HL-60 (cell line): ENCODE results near the gene UBXN10.

ENCODE experiments used
- DNase-seq, 2 experiments: peaks; one replicate each; pipeline ENCODE4 v3.0.0-alpha.2; 2010 to 2020; ENCODE audit warnings: low read depth in 1 of 2, low spot score in 1 of 2
- H3K27ac ChIP-seq: fragments of 250-450 bp; sonication (Bioruptor Pico); replicated peaks from 2 replicates; pipeline ENCODE4 v1.5.1; 2020; ENCODE audit warnings: mild to moderate bottlenecking, moderate library complexity
- H3K27me3 ChIP-seq: fragments of 250-450 bp; sonication (Bioruptor Pico); 2 replicates; pipeline ENCODE4 v1.5.1; 2021; ENCODE audit warnings: mild to moderate bottlenecking, moderate library complexity; ENCODE audit not compliant: insufficient read depth, poor library complexity, severe bottlenecking
- H3K4me3 ChIP-seq: replicated peaks from 2 replicates; pipeline ENCODE4 v1.5.1; 2011; ENCODE audit warnings: mild to moderate bottlenecking, control low read depth, low read length; ENCODE audit not compliant: insufficient read depth
- CTCF ChIP-seq: IDR thresholded peaks from one replicate; pipeline ENCODE4 v1.5.1; 2011; ENCODE audit warnings: low read length, control low read depth, inconsistent platforms; ENCODE audit not compliant: insufficient read depth
- GABPA ChIP-seq: IDR thresholded peaks from 2 replicates; pipeline ENCODE4 v1.6.1; 2012; ENCODE audit warnings: low read depth
- POLR2AphosphoS5 ChIP-seq: IDR thresholded peaks from 2 replicates; pipeline ENCODE4 v1.6.1; 2012; ENCODE audit warnings: low read depth
- REST ChIP-seq: IDR thresholded peaks from 2 replicates; pipeline ENCODE4 v1.6.1; 2012; ENCODE audit warnings: low read depth; ENCODE audit not compliant: insufficient replicate concordance
- SPI1 ChIP-seq: IDR thresholded peaks from 2 replicates; pipeline ENCODE4 v1.6.1; 2012; ENCODE audit warnings: low read depth, mild to moderate bottlenecking, borderline replicate concordance

The UBXN10 gene

GRCh38 chr1:20210736-20211460, 25.0 kb downstream of the UBXN10 start:
- Histone ChIP-seq H3K27me3 (peaks cover 15% of the 10 kb centered on the region), H3K27ac (no peak overlapping the region), H3K4me3 (no peak overlapping the region)
- DNase-seq, result no peak
- TF ChIP-seq SPI1 (no peak), REST (no peak), GABPA (no peak), CTCF (no peak), POLR2AphosphoS5 (no peak)

- no peak for DNase-seq
- H3K27me3 ChIP-seq, result peaks cover 15% of the 10 kb centered on the region
- H3K4me3 ChIP-seq, result no peak overlapping the region
- no peak overlapping the region for H3K27ac ChIP-seq
- no peak for TF ChIP-seq REST
- no peak for TF ChIP-seq POLR2AphosphoS5
- TF ChIP-seq GABPA, result no peak
- TF ChIP-seq SPI1, result no peak
- TF ChIP-seq CTCF, result no peak
Measured at GRCh38 chr1:20211511-20211931, 25.6 kb downstream of the UBXN10 start.

- no peak overlapping the region for H3K27ac ChIP-seq
- TF ChIP-seq CTCF (no peak), SPI1 (no peak), REST (no peak), POLR2AphosphoS5 (no peak), GABPA (no peak)
- DNase-seq, result no peak
- H3K4me3 ChIP-seq, result no peak overlapping the region
- H3K27me3 ChIP-seq, result peaks cover 15% of the 10 kb centered on the region
Measured at GRCh38 chr1:20212085-20212684, 26.3 kb downstream of the UBXN10 start.
